ENCODE results near the gene SLC26A3.

DNA sequence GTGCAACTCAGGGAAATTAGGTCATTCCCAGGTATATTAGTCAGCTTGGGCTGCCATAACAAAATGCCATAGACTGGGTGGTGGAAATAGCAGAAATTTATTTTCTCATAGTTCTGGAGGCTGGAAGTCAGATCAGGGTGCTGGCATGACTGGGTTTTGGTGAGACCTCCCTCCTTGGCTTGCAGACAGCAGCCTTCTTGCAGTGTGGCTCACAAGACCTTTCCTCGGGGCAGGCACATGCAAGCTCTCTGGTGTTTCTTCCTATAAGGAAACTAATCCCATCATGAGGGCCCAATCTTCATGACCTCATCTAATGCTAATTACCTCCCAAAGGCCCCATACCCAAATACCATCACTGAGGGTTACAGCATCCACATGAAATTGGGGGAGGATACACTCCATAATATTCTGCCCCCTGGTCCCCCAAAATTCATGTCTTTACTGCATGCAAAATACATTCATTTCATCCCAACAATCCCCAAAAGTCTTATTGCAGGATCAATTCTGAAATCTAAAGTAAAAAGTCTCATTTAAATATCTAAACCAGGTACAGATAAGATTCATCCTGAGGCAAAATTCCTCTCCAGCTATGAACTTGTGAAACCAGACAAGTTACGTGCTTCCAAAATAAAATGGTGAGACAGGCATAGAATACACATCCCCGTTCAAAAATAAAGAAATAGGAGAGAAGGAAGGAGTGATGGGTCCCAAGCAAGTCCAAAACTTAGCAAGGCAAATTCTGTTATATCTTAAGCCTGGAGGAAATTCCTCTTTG, 76.5 kb downstream of the SLC26A3 start:
- TF ChIP-seq, protein P1, sequence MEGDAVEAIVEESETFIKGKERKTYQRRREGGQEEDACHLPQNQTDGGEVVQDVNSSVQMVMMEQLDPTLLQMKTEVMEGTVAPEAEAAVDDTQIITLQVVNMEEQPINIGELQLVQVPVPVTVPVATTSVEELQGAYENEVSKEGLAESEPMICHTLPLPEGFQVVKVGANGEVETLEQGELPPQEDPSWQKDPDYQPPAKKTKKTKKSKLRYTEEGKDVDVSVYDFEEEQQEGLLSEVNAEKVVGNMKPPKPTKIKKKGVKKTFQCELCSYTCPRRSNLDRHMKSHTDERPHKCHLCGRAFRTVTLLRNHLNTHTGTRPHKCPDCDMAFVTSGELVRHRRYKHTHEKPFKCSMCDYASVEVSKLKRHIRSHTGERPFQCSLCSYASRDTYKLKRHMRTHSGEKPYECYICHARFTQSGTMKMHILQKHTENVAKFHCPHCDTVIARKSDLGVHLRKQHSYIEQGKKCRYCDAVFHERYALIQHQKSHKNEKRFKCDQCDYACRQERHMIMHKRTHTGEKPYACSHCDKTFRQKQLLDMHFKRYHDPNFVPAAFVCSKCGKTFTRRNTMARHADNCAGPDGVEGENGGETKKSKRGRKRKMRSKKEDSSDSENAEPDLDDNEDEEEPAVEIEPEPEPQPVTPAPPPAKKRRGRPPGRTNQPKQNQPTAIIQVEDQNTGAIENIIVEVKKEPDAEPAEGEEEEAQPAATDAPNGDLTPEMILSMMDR (IDR thresholded peaks at IDR 0.05; ENCODE audit: low read length): no peak
- TF ChIP-seq EZH2 (optimal IDR thresholded peaks at IDR 0.05; ENCODE audit: low read depth, low read length): no peak
